ENCODE results near the gene COL25A1.

COL25A1 gene

GRCh38 chr4:108906006-108906405 lies 396.5 kb downstream of the COL25A1 start:
- no peak for DNase-seq (ENCODE audit: low spot score)
- no peak for TF ChIP-seq CTCF (IDR thresholded peaks at IDR 0.05; ENCODE audit: borderline replicate concordance, control extremely low read depth, extremely low read depth, insufficient read depth, missing control alignments)
- in situ Hi-C loops (cut with MboI; ENCODE audit: low sequenced_read_pairs, unreplicated experiment), result no loop called here

- no peak for DNase-seq (ENCODE audit: low spot score)
- TF ChIP-seq CTCF (IDR thresholded peaks at IDR 0.05; ENCODE audit: borderline replicate concordance, control extremely low read depth, extremely low read depth, insufficient read depth, missing control alignments), result no peak
- in situ Hi-C loops (cut with MboI; ENCODE audit: low sequenced_read_pairs, unreplicated experiment), result no loop called here
Measured at GRCh38 chr4:108903464-108904221, 398.8 kb downstream of the COL25A1 start.

DNA sequence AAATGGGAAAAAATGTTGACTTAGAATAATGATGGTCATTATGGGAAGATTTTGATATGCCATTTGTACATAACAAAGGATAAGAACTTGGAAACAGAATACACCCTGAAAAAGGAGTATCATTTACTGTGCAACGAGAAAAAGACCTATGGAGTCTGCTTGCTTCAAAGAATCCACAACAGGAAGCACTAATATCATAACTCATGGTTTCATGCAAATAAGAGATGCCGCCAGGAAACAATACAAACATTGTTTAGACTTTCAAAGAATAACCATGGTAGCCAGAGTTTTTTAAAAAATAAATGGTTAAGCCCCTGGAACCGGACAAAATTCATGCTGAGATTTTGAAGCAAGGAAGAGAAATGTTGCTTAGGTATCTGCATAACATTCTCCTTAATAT lies 399.7 kb downstream of the COL25A1 start:
- in situ Hi-C loops (cut with MboI; ENCODE audit: low sequenced_read_pairs, unreplicated experiment), result no loop called here
- no peak for DNase-seq (ENCODE audit: low spot score)
- TF ChIP-seq CTCF (IDR thresholded peaks at IDR 0.05; ENCODE audit: borderline replicate concordance, control extremely low read depth, extremely low read depth, insufficient read depth, missing control alignments), result no peak

- no peak for TF ChIP-seq CTCF (IDR thresholded peaks at IDR 0.05; ENCODE audit: borderline replicate concordance, control extremely low read depth, extremely low read depth, insufficient read depth, missing control alignments)
- in situ Hi-C loops (cut with MboI; ENCODE audit: low sequenced_read_pairs, unreplicated experiment), result no loop called here
Measured at GRCh38 chr4:108901291-108901690, 401.2 kb downstream of the COL25A1 start.

DNA sequence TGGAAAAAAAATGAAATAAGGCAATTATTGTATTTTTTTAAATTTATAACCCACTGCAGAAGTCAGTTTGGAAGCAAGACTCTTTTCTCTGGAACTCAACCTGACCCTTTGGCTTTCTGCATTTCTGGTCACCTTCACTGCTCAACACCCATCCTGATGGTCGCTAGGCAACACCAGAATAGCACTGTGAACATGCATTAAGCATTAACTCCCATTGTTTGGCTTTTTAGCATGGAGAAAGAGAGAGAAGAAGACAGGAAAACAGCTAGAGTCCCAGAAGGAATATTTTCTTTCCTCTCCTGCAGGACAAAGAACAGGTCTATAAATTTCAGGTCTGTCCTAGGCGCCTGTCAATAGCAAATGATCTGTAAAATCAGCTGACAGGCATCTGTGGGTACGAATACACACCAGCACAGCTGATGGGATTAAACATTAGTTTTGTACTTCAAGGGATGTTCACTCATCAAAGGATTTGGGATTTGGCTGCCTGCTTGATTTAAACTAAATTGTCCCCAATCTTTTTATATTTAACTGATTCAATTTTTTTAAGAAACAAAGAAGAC lies 402.4 kb downstream of the COL25A1 start:
- no peak for TF ChIP-seq CTCF (IDR thresholded peaks at IDR 0.05; ENCODE audit: borderline replicate concordance, control extremely low read depth, extremely low read depth, insufficient read depth, missing control alignments)
- in situ Hi-C loops (cut with MboI; ENCODE audit: low sequenced_read_pairs, unreplicated experiment), result no loop called here
- DNase-seq (ENCODE audit: low spot score), result no peak

More at GRCh38 chr4:108901291-108901690, 401.2 kb downstream of the COL25A1 start:
- DNase-seq (ENCODE audit: low spot score), result no peak

GRCh38 chr4:108893468-108893867 lies 409.0 kb downstream of the COL25A1 start:
- no peak for TF ChIP-seq CTCF (IDR thresholded peaks at IDR 0.05; ENCODE audit: borderline replicate concordance, control extremely low read depth, extremely low read depth, insufficient read depth, missing control alignments)
- in situ Hi-C loops (cut with MboI; ENCODE audit: low sequenced_read_pairs, unreplicated experiment), result no loop called here
- no peak for DNase-seq (ENCODE audit: low spot score)

Data from GM13976 (cell line).